GM12878 (cell line): ENCODE data around the gene GNG5. TPM values are rescaled to one million over a fixed set of nuclear protein-coding genes. Genes with fewer than 3 reads are reported as not detected.

ENCODE experiments used
- ATAC-seq: fragments of 200-7000 bp; cut with Tn5 transposase; 3 replicates; pipeline ENCODE4 v1.9.1; 2020; ENCODE audit warnings: mild to moderate bottlenecking, moderate library complexity
- BruUV-seq: library from RNA; stranded (reverse); fragments of 400-500 nt; replicated peaks from 2 replicates; lab custom pipeline; 2021; lab: Mats Ljungman, UMichigan
- CTCF ChIA-PET: fragments of 300-600 bp; sonication (Branson Sonifier 250); formaldehyde crosslinking; extraction: SDS; loops from one replicate; lab custom pipeline; 2021; ENCODE audit warnings: inconsistent platforms; lab: Yijun Ruan, JAX
- POLR2A ChIA-PET: fragments of 350-600 bp; formaldehyde crosslinking; extraction: SDS; loops from one replicate; lab custom pipeline; 2021; ENCODE audit warnings: inconsistent platforms; lab: Charles Lee
- RAD21 ChIA-PET: fragments of 300-600 bp; sonication (Branson Sonifier 250); formaldehyde crosslinking; loops from one replicate; lab custom pipeline; 2023; ENCODE audit warnings: antibody characterized with exemption; ENCODE audit not compliant: unreplicated experiment; lab: Charles Lee
- SMC1A ChIA-PET: fragments of 300-600 bp; sonication (Branson Sonifier 250); formaldehyde crosslinking; loops from one replicate; lab custom pipeline; 2023; ENCODE audit not compliant: unreplicated experiment, uncharacterized antibody; lab: Charles Lee
- DNase-seq: peaks from one replicate; pipeline ENCODE4 v3.0.0-alpha.2; 2011; ENCODE audit warnings: low read depth, low spot score
- FAIRE-seq: peaks from 3 replicates; lab custom pipeline; 2011; peaks lifted over from hg19 to GRCh38; lab: Jason Lieb, UNC
- H2AFZ ChIP-seq: 2 replicates; pipeline ENCODE4 v1.6.0; 2011; ENCODE audit warnings: low read depth, low read length, control low read depth; ENCODE audit not compliant: control insufficient read depth
- H3K27ac ChIP-seq: 2 replicates; pipeline ENCODE4 v1.5.1; 2011; ENCODE audit warnings: control low read depth; ENCODE audit not compliant: control insufficient read depth, insufficient read depth
- H3K27me3 ChIP-seq, 2 experiments: replicated peaks in 1 of 2; 2 replicates each; pipeline versions ENCODE4 v1.6.0 to v1.6.1; 2011; ENCODE audit warnings: low read length in 1 of 2; ENCODE audit not compliant: control insufficient read depth in 2 of 2, insufficient read depth in 2 of 2
- H3K36me3 ChIP-seq, 2 experiments: 2 replicates each; pipeline ENCODE4 v1.5.1; 2011; ENCODE audit warnings: low read length in 1 of 2; ENCODE audit not compliant: control insufficient read depth in 2 of 2, insufficient read depth in 2 of 2
- H3K4me1 ChIP-seq: 2 replicates; pipeline ENCODE4 v1.6.1; 2011; ENCODE audit warnings: mild to moderate bottlenecking, low read length, moderate library complexity, mixed read lengths; ENCODE audit not compliant: control insufficient read depth, insufficient read depth
- H3K4me2 ChIP-seq: 2 replicates; pipeline ENCODE4 v1.6.0; 2011; ENCODE audit warnings: control low read depth; ENCODE audit not compliant: control insufficient read depth, insufficient read depth
- H3K4me3 ChIP-seq: fragments of 200-600 bp; sonication (generic); 2 replicates; pipeline ENCODE4 v1.5.1; 2016
- H3K79me2 ChIP-seq: 2 replicates; pipeline ENCODE4 v1.6.0; 2011; ENCODE audit warnings: low read length; ENCODE audit not compliant: control insufficient read depth, insufficient read depth
- H3K9ac ChIP-seq: 2 replicates; pipeline ENCODE4 v1.8.0; 2011; ENCODE audit warnings: low read length, control low read depth, mixed read lengths; ENCODE audit not compliant: control insufficient read depth, insufficient read depth
- H3K9me3 ChIP-seq: replicated peaks from 3 replicates; pipeline ENCODE4 v1.5.1; 2011; ENCODE audit warnings: mild to moderate bottlenecking, low read length; ENCODE audit not compliant: control insufficient read depth, insufficient read depth
- H4K20me1 ChIP-seq: 2 replicates; pipeline ENCODE4 v1.6.0; 2011; ENCODE audit not compliant: control insufficient read depth, insufficient read depth
- ASH2L ChIP-seq: fragments of 300-600, 200-600 bp; sonication (generic); IDR thresholded peaks from 2 replicates; pipeline ENCODE4 v1.6.1; 2017; ENCODE audit warnings: low read depth, mild to moderate bottlenecking, borderline replicate concordance
- CREM ChIP-seq: IDR thresholded peaks from 2 replicates; pipeline ENCODE4 v1.6.1; 2014; ENCODE audit warnings: antibody characterized with exemption, low read depth
- ESRRA ChIP-seq: IDR thresholded peaks from 2 replicates; pipeline ENCODE4 v1.6.1; 2012; ENCODE audit warnings: mild to moderate bottlenecking, low read length, improper control_type of control experiment
- GATAD2B ChIP-seq: fragments of 450-650 bp; conservative IDR thresholded peaks from 2 replicates; pipeline ENCODE4 v1.6.1; 2017; ENCODE audit warnings: low read depth, mild to moderate bottlenecking, moderate library complexity
- IKZF2 ChIP-seq, 2 experiments: fragments of 450-650 bp; IDR thresholded peaks; 2 replicates each; pipeline ENCODE4 v1.6.1; 2017; ENCODE audit warnings: mild to moderate bottlenecking in 2 of 2, moderate library complexity in 2 of 2
- KAT2A ChIP-seq: conservative IDR thresholded peaks from 2 replicates; pipeline ENCODE4 v1.6.1; 2011; ENCODE audit warnings: low read depth, low read length; ENCODE audit not compliant: control insufficient read depth
- MLLT1 ChIP-seq: fragments of 450-650 bp; IDR thresholded peaks from 2 replicates; pipeline ENCODE4 v1.6.1; 2016; ENCODE audit warnings: mild to moderate bottlenecking
- MTA3 ChIP-seq: IDR thresholded peaks from 2 replicates; pipeline ENCODE4 v1.6.1; 2012; ENCODE audit warnings: low read length, inconsistent platforms, borderline replicate concordance
- PAX5 ChIP-seq: IDR thresholded peaks from 2 replicates; pipeline ENCODE4 v1.6.1; 2011; ENCODE audit warnings: low read depth, low read length, borderline replicate concordance
- RCOR1 ChIP-seq: conservative IDR thresholded peaks from 2 replicates; pipeline ENCODE4 v1.6.1; 2012; ENCODE audit warnings: low read depth, low read length, improper control_type of control experiment
- RELA ChIP-seq: fragments of 450-650 bp; IDR thresholded peaks from 2 replicates; pipeline ENCODE4 v1.8.0; 2014; ENCODE audit warnings: borderline replicate concordance; ENCODE audit not compliant: partially characterized antibody
- SIX5 ChIP-seq: IDR thresholded peaks from 2 replicates; pipeline ENCODE4 v1.6.1; 2011; ENCODE audit warnings: mild to moderate bottlenecking, low read depth, low read length, moderate library complexity; ENCODE audit not compliant: severe bottlenecking
- STAT3 ChIP-seq: IDR thresholded peaks from 2 replicates; pipeline ENCODE4 v1.6.1; 2011; ENCODE audit warnings: low read depth, low read length, improper control_type of control experiment
- SUPT20H ChIP-seq: IDR thresholded peaks from 2 replicates; pipeline ENCODE4 v1.6.1; 2011; ENCODE audit warnings: low read depth, mild to moderate bottlenecking, low read length, moderate library complexity, borderline replicate concordance; ENCODE audit not compliant: control insufficient read depth
- TAF1 ChIP-seq: IDR thresholded peaks from 2 replicates; pipeline ENCODE4 v1.6.1; 2011; ENCODE audit warnings: mild to moderate bottlenecking, low read depth, low read length, borderline replicate concordance
- ZNF24 ChIP-seq: fragments of 450-650 bp; IDR thresholded peaks from 2 replicates; pipeline ENCODE4 v1.6.1; 2017; ENCODE audit warnings: antibody characterized with exemption, mild to moderate bottlenecking
- ZZZ3 ChIP-seq: IDR thresholded peaks from 2 replicates; pipeline ENCODE4 v1.6.1; 2011; ENCODE audit warnings: low read depth; ENCODE audit not compliant: control insufficient read depth, insufficient read length
- WGBS: methylation state at CpG from one replicate; pipeline ENCODE4 v1.1.6; 2016; ENCODE audit warnings: low lambda C conversion rate; ENCODE audit not compliant: insufficient replicate concordance, insufficient coverage; ENCODE audit errors: missing lambda C conversion rate; 5-methylcytosine and 5-hydroxymethylcytosine counted together
- in situ Hi-C: fragments of 300-500 bp; cut with MboI; formaldehyde crosslinking; loops from 9 replicates; pipeline ENCODE4 v1.14.3; 2018; ENCODE audit warnings: mixed read lengths
- intact Hi-C: fragments of 100-400 bp; cut with micrococcal nuclease; formaldehyde crosslinking; loops from one replicate; pipeline ENCODE4 v1.14.2; 2022; ENCODE audit not compliant: unreplicated experiment
- polyA plus RNA-seq, 11 experiments: library from polyadenylated mRNA; depleted of rRNA in 4 of 11; unstranded in 6 of 11; stranded (reverse) in 5 of 11; fragments of >200 nt; fragmentation: Nextera tagmentation in 4 of 11; fragmentation: Illumina TruSeq in 1 of 11; extraction: Ambion mirVana in 4 of 11; extraction: Trizol in 1 of 11; gene quantifications; 1 replicate in 1 of 11; 2 replicates in 10 of 11; pipeline versions ENCODE4 v1.2.1 to v1.2.3, GENCODE V29; 2011 to 2016; ENCODE audit warnings: inconsistent platforms in 2 of 11, missing spikeins in 2 of 11, low read depth in 1 of 11
- total RNA-seq, 4 experiments: library from RNA; depleted of rRNA in 3 of 4; stranded (reverse); fragments of >200 nt in 3 of 4; fragmentation: Illumina TruSeq in 1 of 4; extraction: Trizol in 1 of 4; gene quantifications; 2 replicates each; pipeline versions ENCODE4 v1.2.1 to v1.2.3, GENCODE V29; 2013 to 2021
- TF ChIP-seq, protein P1 (sequence below): IDR thresholded peaks from 2 replicates; pipeline ENCODE4 v1.6.1; 2011; ENCODE audit warnings: borderline replicate concordance, low read depth, mild to moderate bottlenecking, moderate library complexity, low read length; ENCODE audit not compliant: insufficient read depth, poor library complexity, severe bottlenecking
- TF ChIP-seq, protein P2 (sequence below): IDR thresholded peaks from 2 replicates; pipeline ENCODE4 v1.6.1; 2011; ENCODE audit warnings: mild to moderate bottlenecking, low read depth, low read length, moderate library complexity; ENCODE audit not compliant: insufficient replicate concordance

Gene GNG5
- total and polyA plus RNA-seq, 10 of the 15 experiments (the other 5 are each of a cell fraction or from before 2014, with no cell fraction given) = 69.8 to 613 (median 203) TPM

- intact Hi-C loops (loop anchor here (1.0 to 2.0 kb wide), 3 partner anchors 28 to 114 kb away; partner anchors contain the start of gene RPF1), in situ Hi-C loops (no loop called here)
- 7% methylated on average over 25 of the region's 26 CpGs for WGBS
- peak overlapping the region; percentile 91 for H3K27ac ChIP-seq
- RAD21 ChIA-PET = interaction anchor here (0.7 to 2.4 kb wide), 5 partner anchors 8 to 113 kb away, joined by 3 to 26 read pairs (median 3); partner anchors contain the start of gene CTBS
- peaks cover 2% of the 10 kb centered on the region; the same call in 1 of the 3 replicates for H3K9me3 ChIP-seq
- H3K4me3 ChIP-seq = peak overlapping the region; percentile 85
- SMC1A ChIA-PET = interaction anchor here (1.2 to 4.8 kb wide), 4 partner anchors 26 to 181 kb away, joined by 5 to 61 read pairs (median 12); partner anchors contain the start of genes CTBS and RPF1
- ATAC-seq (no peak), DNase-seq (no peak), FAIRE-seq (no peak)
- no peaks in the 10 kb centered on the region for H4K20me1 ChIP-seq
- H3K79me2 ChIP-seq = peaks cover 49% of the 10 kb centered on the region
- BruUV-seq = TSS peak; percentile 73
- peak overlapping the region; percentile 85 for H2AFZ ChIP-seq
- H3K36me3 ChIP-seq = peaks cover 0 to 2% of the 10 kb centered on the region in 2 experiments; a peak in 1 of 4 replicates
- no peaks in the 10 kb centered on the region for H3K27me3 ChIP-seq
- H3K4me2 ChIP-seq = peak overlapping the region; percentile 78
- H3K9ac ChIP-seq = peak overlapping the region; percentile 86
- CTCF ChIA-PET = interaction anchor here (1.0 to 4.8 kb wide), 5 partner anchors 19 to 438 kb away, joined by 3 to 43 read pairs (median 4); partner anchors contain the start of genes CTBS and RPF1
- H3K4me1 ChIP-seq = no peaks in the 10 kb centered on the region
- POLR2A ChIA-PET = interaction anchor here (1.0 to 4.7 kb wide), 8 partner anchors 12 to 567 kb away, joined by 3 to 60 read pairs (median 4); partner anchors contain the start of genes CTBS and RPF1
- TF ChIP-seq RCOR1 (no peak), ZZZ3 (no peak), KAT2A (no peak), MTA3 (0 out of 2 replicates have a peak, but pooled peaks have one; percentile 61), GATAD2B (no peak), MLLT1 (peak; percentile 97), ESRRA (no peak), SIX5 (no peak), PAX5 (no peak), SUPT20H (no peak), ZNF24 (peak; percentile 40; the same call in 1 of the 2 replicates), ASH2L (no peak), STAT3 (no peak), IKZF2 (IDR thresholded peaks at IDR 0.05) (0 out of 4 replicates have a peak, but pooled peaks of 1 of the 2 experiments have one; percentile 11), CREM (no peak), TAF1 (peak; percentile 41; the same call in 1 of the 2 replicates), RELA (no peak)
- TF ChIP-seq, protein P1, sequence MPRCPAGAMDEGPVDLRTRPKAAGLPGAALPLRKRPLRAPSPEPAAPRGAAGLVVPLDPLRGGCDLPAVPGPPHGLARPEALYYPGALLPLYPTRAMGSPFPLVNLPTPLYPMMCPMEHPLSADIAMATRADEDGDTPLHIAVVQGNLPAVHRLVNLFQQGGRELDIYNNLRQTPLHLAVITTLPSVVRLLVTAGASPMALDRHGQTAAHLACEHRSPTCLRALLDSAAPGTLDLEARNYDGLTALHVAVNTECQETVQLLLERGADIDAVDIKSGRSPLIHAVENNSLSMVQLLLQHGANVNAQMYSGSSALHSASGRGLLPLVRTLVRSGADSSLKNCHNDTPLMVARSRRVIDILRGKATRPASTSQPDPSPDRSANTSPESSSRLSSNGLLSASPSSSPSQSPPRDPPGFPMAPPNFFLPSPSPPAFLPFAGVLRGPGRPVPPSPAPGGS = no peak
- TF ChIP-seq, protein P2, sequence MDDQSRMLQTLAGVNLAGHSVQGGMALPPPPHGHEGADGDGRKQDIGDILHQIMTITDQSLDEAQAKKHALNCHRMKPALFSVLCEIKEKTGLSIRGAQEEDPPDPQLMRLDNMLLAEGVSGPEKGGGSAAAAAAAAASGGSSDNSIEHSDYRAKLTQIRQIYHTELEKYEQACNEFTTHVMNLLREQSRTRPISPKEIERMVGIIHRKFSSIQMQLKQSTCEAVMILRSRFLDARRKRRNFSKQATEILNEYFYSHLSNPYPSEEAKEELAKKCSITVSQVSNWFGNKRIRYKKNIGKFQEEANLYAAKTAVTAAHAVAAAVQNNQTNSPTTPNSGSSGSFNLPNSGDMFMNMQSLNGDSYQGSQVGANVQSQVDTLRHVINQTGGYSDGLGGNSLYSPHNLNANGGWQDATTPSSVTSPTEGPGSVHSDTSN = no peak
These were observed 510 bp upstream of the GNG5 start for GRCh38 chr1:84506729-84507453.
